CD14-positive monocyte (primary cell): ENCODE results near the gene MBIP. TPM values are rescaled to one million over a fixed set of nuclear protein-coding genes. Genes with fewer than 3 reads are reported as not detected.

Experiments used
- DNase-seq, 3 donors: peaks; one replicate each; pipeline ENCODE4 v3.0.0-alpha.2; 2011 to 2022
- H2AFZ ChIP-seq: 2 replicates; pipeline ENCODE4 v1.6.0; 2012; ENCODE audit warnings: mild to moderate bottlenecking, low read depth, low read length, inconsistent platforms; ENCODE audit not compliant: insufficient read depth, poor library complexity, severe bottlenecking
- H3K27ac ChIP-seq, 2 donors: 1 replicate in 1 of 2; 2 replicates in 1 of 2; pipeline ENCODE4 v1.5.1; 2012 to 2013; ENCODE audit warnings: low read length in 2 of 2, control low read depth in 1 of 2, inconsistent platforms in 1 of 2, low read depth in 1 of 2, mild to moderate bottlenecking in 1 of 2
- H3K27me3 ChIP-seq, 2 donors: one replicate each; pipeline versions ENCODE4 v1.6.0 to v1.6.1; 2011 to 2013; ENCODE audit warnings: low read length in 2 of 2; ENCODE audit not compliant: control insufficient read depth in 2 of 2, insufficient read depth in 2 of 2
- H3K36me3 ChIP-seq, 2 donors: replicated peaks in 1 of 2; 1 replicate in 1 of 2; 2 replicates in 1 of 2; pipeline versions ENCODE4 v1.5.1 to v1.6.1; 2012 to 2013; ENCODE audit warnings: low read length in 2 of 2, control low read depth in 1 of 2, inconsistent platforms in 1 of 2, mild to moderate bottlenecking in 1 of 2; ENCODE audit not compliant: insufficient read depth in 2 of 2, control insufficient read depth in 1 of 2
- H3K4me1 ChIP-seq, 2 donors: 1 replicate in 1 of 2; 2 replicates in 1 of 2; pipeline versions ENCODE4 v1.5.1 to v1.6.1; 2012 to 2013; ENCODE audit warnings: low read length in 2 of 2, control low read depth in 1 of 2, inconsistent platforms in 1 of 2, mild to moderate bottlenecking in 1 of 2, moderate library complexity in 1 of 2; ENCODE audit not compliant: insufficient read depth in 2 of 2, control insufficient read depth in 1 of 2
- H3K4me2 ChIP-seq: replicated peaks from 2 replicates; pipeline ENCODE3; 2012; ENCODE audit warnings: low read length, moderate library complexity, mild to moderate bottlenecking; ENCODE audit not compliant: poor library complexity, severe bottlenecking; ENCODE audit errors: extremely low read depth
- H3K4me3 ChIP-seq, 3 experiments: fragments of 200-600 bp in 1 of 3; sonication (generic) in 1 of 3; replicated peaks in 1 of 3; 1 replicate in 2 of 3; 2 replicates in 1 of 3; pipeline ENCODE4 v1.5.1; 2011 to 2013; ENCODE audit warnings: low read length in 3 of 3, mild to moderate bottlenecking in 3 of 3, control low read depth in 2 of 3, low read depth in 2 of 3, inconsistent platforms in 1 of 3, moderate library complexity in 1 of 3
- H3K79me2 ChIP-seq: 2 replicates; pipeline ENCODE4 v1.6.0; 2012; ENCODE audit warnings: mild to moderate bottlenecking, control low read depth, inconsistent platforms, low read length, moderate library complexity; ENCODE audit not compliant: insufficient read depth
- H3K9ac ChIP-seq: 2 replicates; pipeline ENCODE4 v1.6.0; 2017; ENCODE audit warnings: low read length, mild to moderate bottlenecking; ENCODE audit not compliant: insufficient read depth, poor library complexity, severe bottlenecking
- H3K9me3 ChIP-seq, 2 donors: replicated peaks in 1 of 2; 1 replicate in 1 of 2; 2 replicates in 1 of 2; pipeline versions ENCODE4 v1.5.1 to v1.6.1; 2012 to 2013; ENCODE audit warnings: low read length in 2 of 2, control low read depth in 1 of 2; ENCODE audit not compliant: control insufficient read depth in 1 of 2, insufficient read depth in 1 of 2
- H4K20me1 ChIP-seq: 2 replicates; pipeline ENCODE4 v1.6.0; 2012; ENCODE audit warnings: mild to moderate bottlenecking, low read length, control low read depth, moderate library complexity; ENCODE audit not compliant: insufficient read depth
- H3K27ac Mint-ChIP-seq, 7 donors: one replicate each; pipeline ENCODE4 v1.8.0; 2020; ENCODE audit warnings: mild to moderate bottlenecking in 7 of 7, mixed read lengths in 7 of 7, moderate library complexity in 6 of 7, inconsistent platforms in 2 of 7
- H3K27me3 Mint-ChIP-seq, 3 donors: one replicate each; pipeline ENCODE4 v1.8.0; 2021 to 2022; ENCODE audit warnings: low read depth in 3 of 3, mild to moderate bottlenecking in 3 of 3, mixed read lengths in 3 of 3, moderate library complexity in 3 of 3, inconsistent platforms in 1 of 3
- H3K36me3 Mint-ChIP-seq, 2 donors: one replicate each; pipeline ENCODE4 v1.8.0; 2020; ENCODE audit warnings: mixed read lengths in 2 of 2, inconsistent platforms in 1 of 2, mild to moderate bottlenecking in 1 of 2
- H3K4me1 Mint-ChIP-seq: one replicate; pipeline ENCODE4 v1.8.0; 2020; ENCODE audit warnings: mild to moderate bottlenecking, mixed read lengths
- H3K4me3 Mint-ChIP-seq, 2 donors: one replicate each; pipeline ENCODE4 v1.8.0; 2020; ENCODE audit warnings: mild to moderate bottlenecking in 2 of 2, mixed read lengths in 2 of 2, moderate library complexity in 1 of 2
- H3K9me3 Mint-ChIP-seq, 7 donors: one replicate each; pipeline ENCODE4 v1.8.0; 2020 to 2022; ENCODE audit warnings: mixed read lengths in 7 of 7, mild to moderate bottlenecking in 6 of 7, moderate library complexity in 6 of 7, inconsistent platforms in 2 of 7
- WGBS: methylation state at CpG from one replicate; pipeline ENCODE4 v1.1.5; 2013; ENCODE audit warnings: missing lambda C conversion rate; ENCODE audit not compliant: insufficient coverage; 5-methylcytosine and 5-hydroxymethylcytosine counted together
- intact Hi-C, 2 donors: fragments of 100-400 bp; cut with micrococcal nuclease; formaldehyde crosslinking; loops; one replicate each; pipeline versions ENCODE4 v1.15.0 to v1.15.1; 2023
- polyA plus RNA-seq, 3 donors: library from polyadenylated mRNA; depleted of rRNA in 1 of 3; unstranded in 2 of 3; stranded (reverse) in 1 of 3; fragments of 300-500 nt in 2 of 3; fragments of >200 nt in 1 of 3; fragmentation: Illumina TruSeq in 2 of 3; gene quantifications; 1 replicate in 2 of 3; 2 replicates in 1 of 3; pipeline ENCODE4 v1.2.3, GENCODE V29; 2012 to 2021
- TF ChIP-seq, protein P1 (sequence below): fragments of 200-600 bp; IDR thresholded peaks from one replicate; pipeline ENCODE4 v1.8.0; 2022; ENCODE audit warnings: antibody characterized with exemption, mild to moderate bottlenecking

The MBIP gene
- polyA plus RNA-seq, 3 donors = 6.6 to 9.1 (median 8.0) TPM

DNA sequence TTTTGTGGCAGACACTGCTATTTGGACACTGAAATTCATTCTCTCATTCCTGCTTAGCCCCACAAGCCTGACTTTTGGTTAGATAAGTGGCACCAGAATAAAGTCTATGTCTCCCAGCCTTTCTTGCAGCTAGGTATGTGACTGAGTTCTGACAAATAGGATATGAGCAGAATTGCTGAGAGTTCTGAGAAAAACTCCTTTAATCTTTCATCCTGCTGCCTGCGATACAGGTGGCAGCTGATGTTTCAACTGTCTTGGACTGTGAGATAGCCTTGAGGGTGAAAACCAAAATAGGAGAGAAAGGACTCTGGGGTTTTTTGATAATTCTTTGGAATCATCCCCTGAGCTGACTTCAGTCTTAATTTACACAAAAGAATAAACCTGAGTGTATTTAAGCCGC is 55.8 kb downstream of the MBIP start:
- no peaks in the 10 kb centered on the region for H3K4me1 ChIP-seq
- H4K20me1 ChIP-seq = no peaks in the 10 kb centered on the region
- Mint-ChIP-seq H3K27me3 (peaks cover 0 to 4% (median 3%) of the 10 kb centered on the region in 3 donors), H3K4me1 (no peaks in the 10 kb centered on the region), H3K4me3 (no peak overlapping the region), H3K9me3 (peaks cover 0 to 3% (median 0%) of the 10 kb centered on the region in 7 donors), H3K36me3 (no peaks in the 10 kb centered on the region), H3K27ac (no peak overlapping the region)
- TF ChIP-seq, protein P1, sequence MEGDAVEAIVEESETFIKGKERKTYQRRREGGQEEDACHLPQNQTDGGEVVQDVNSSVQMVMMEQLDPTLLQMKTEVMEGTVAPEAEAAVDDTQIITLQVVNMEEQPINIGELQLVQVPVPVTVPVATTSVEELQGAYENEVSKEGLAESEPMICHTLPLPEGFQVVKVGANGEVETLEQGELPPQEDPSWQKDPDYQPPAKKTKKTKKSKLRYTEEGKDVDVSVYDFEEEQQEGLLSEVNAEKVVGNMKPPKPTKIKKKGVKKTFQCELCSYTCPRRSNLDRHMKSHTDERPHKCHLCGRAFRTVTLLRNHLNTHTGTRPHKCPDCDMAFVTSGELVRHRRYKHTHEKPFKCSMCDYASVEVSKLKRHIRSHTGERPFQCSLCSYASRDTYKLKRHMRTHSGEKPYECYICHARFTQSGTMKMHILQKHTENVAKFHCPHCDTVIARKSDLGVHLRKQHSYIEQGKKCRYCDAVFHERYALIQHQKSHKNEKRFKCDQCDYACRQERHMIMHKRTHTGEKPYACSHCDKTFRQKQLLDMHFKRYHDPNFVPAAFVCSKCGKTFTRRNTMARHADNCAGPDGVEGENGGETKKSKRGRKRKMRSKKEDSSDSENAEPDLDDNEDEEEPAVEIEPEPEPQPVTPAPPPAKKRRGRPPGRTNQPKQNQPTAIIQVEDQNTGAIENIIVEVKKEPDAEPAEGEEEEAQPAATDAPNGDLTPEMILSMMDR = no peak
- no peak for DNase-seq
- no peaks in the 10 kb centered on the region for H3K9me3 ChIP-seq
- H3K4me2 ChIP-seq = no peak overlapping the region
- H3K27ac ChIP-seq = no peak overlapping the region
- H3K27me3 ChIP-seq = peaks cover 0 to 2% of the 10 kb centered on the region in 2 donors
- no peaks in the 10 kb centered on the region for H3K79me2 ChIP-seq
- no peak overlapping the region for H3K4me3 ChIP-seq
- WGBS = 100% methylated on average over 1 of the region's 2 CpGs
- H3K9ac ChIP-seq = no peak overlapping the region
- no peaks in the 10 kb centered on the region for H3K36me3 ChIP-seq
- intact Hi-C loops = no loop called here
- H2AFZ ChIP-seq = no peak overlapping the region

DNA sequence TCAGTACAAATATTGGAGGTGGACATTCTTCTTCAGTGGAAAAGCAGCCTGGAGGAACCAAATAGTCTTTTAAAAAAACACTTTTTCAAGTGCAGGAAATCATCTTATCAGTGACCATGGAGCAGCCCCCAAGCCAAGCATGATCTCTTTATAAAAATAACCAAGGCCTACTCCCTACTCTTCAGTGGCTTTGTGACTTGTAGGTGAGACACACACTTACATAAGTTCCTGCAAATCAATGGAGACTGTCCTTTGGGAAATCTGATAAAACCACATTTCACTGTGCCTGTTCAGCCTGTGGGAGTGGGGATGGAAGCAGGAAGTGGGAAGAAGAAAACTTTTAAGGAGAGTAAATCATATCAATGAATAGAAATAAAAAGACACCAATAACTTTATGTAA is 56.3 kb downstream of the MBIP start:
- TF ChIP-seq, protein P1 = no peak
- no peaks in the 10 kb centered on the region for H3K36me3 Mint-ChIP-seq
- H3K4me3 Mint-ChIP-seq = no peak overlapping the region
- no peak overlapping the region for H3K27ac ChIP-seq
- H4K20me1 ChIP-seq = no peaks in the 10 kb centered on the region
- intact Hi-C loops = no loop called here
- no peaks in the 10 kb centered on the region for H3K4me1 ChIP-seq
- H3K4me1 Mint-ChIP-seq = no peaks in the 10 kb centered on the region
- H2AFZ ChIP-seq = no peak overlapping the region
- peaks cover 0 to 3% (median 0%) of the 10 kb centered on the region in 7 donors for H3K9me3 Mint-ChIP-seq
- no peaks in the 10 kb centered on the region for H3K9me3 ChIP-seq
- H3K9ac ChIP-seq = no peak overlapping the region
- H3K4me2 ChIP-seq = no peak overlapping the region
- no peaks in the 10 kb centered on the region for H3K36me3 ChIP-seq
- H3K27me3 Mint-ChIP-seq = peaks cover 0 to 4% (median 3%) of the 10 kb centered on the region in 3 donors
- H3K27ac Mint-ChIP-seq = no peak overlapping the region
- H3K27me3 ChIP-seq = peaks cover 0 to 2% of the 10 kb centered on the region in 2 donors
- H3K79me2 ChIP-seq = no peaks in the 10 kb centered on the region
- H3K4me3 ChIP-seq = no peak overlapping the region
- no peak for DNase-seq
